Naive thymus-derived CD8-positive, alpha-beta T cell (primary cell): ENCODE measurements around the gene CD79A. TPM values are rescaled to one million over a fixed set of nuclear protein-coding genes. Genes with fewer than 3 reads are reported as not detected.

Experiments
- ATAC-seq, 2 donors: fragments of 150-1000 bp; cut with Tn5 transposase in 1 of 2; sonication (Bioruptor Pico), chemical (Tn5 transposase) in 1 of 2; 1 replicate in 1 of 2; 2 replicates in 1 of 2; pipeline ENCODE4 v1.10.0; 2021; ENCODE audit warnings: mild to moderate bottlenecking in 2 of 2, moderate library complexity in 2 of 2
- POLR2A ChIA-PET: fragments of 350-600 bp; sonication (Branson Sonifier 250); formaldehyde crosslinking; loops from one replicate; lab custom pipeline; 2021; ENCODE audit warnings: antibody characterized with exemption; lab: Charles Lee
- DNase-seq, 10 donors: peaks; one replicate each; pipeline versions ENCODE4 v3.0.0 to v3.0.0-alpha.2; 2020 to 2022
- H3K27ac Mint-ChIP-seq, 10 donors: one replicate each; pipeline ENCODE4 v1.8.0; 2020 to 2022; ENCODE audit warnings: mild to moderate bottlenecking in 10 of 10, mixed read lengths in 10 of 10, moderate library complexity in 4 of 10, inconsistent platforms in 1 of 10
- H3K27me3 Mint-ChIP-seq, 5 donors: one replicate each; pipeline ENCODE4 v1.8.0; 2021 to 2022; ENCODE audit warnings: mixed read lengths in 5 of 5
- H3K36me3 Mint-ChIP-seq, 3 donors: one replicate each; pipeline ENCODE4 v1.8.0; 2020 to 2022; ENCODE audit warnings: mixed read lengths in 3 of 3, mild to moderate bottlenecking in 2 of 3, inconsistent platforms in 1 of 3
- H3K4me1 Mint-ChIP-seq, 4 donors: one replicate each; pipeline ENCODE4 v1.8.0; 2021 to 2022; ENCODE audit warnings: mixed read lengths in 4 of 4
- H3K4me3 Mint-ChIP-seq, 10 donors: one replicate each; pipeline ENCODE4 v1.8.0; 2020 to 2022; ENCODE audit warnings: mild to moderate bottlenecking in 10 of 10, mixed read lengths in 10 of 10, moderate library complexity in 6 of 10, inconsistent platforms in 1 of 10
- H3K9me3 Mint-ChIP-seq, 9 donors: one replicate each; pipeline ENCODE4 v1.8.0; 2020 to 2022; ENCODE audit warnings: mixed read lengths in 9 of 9, mild to moderate bottlenecking in 3 of 9, inconsistent platforms in 1 of 9, moderate library complexity in 1 of 9
- polyA plus RNA-seq, 3 donors: library from polyadenylated mRNA; unstranded; fragments of 300-500 nt; fragmentation: Illumina TruSeq; gene quantifications; one replicate each; pipeline ENCODE4 v1.2.3, GENCODE V29; 2021
- total RNA-seq, 8 experiments: library from RNA in 2 of 8; stranded (reverse) in 2 of 8; gene quantifications; one replicate each; pipeline ENCODE4 v1.2.3 and lab custom pipeline; 2021 to 2026

CD79A gene
- total and polyA plus RNA-seq, 5 experiments from 2014 or later = 48.6 to 88.2 (median 54.9) TPM

GRCh38 chr19:41915021-41915775 lies 38.1 kb downstream of the CD79A start:
- POLR2A ChIA-PET = interaction anchor here (0.7 to 0.8 kb wide), 2 partner anchors 27 to 40 kb away, joined by 3 to 4 read pairs; no protein-coding TSS in a partner anchor

GRCh38 chr19:41915776-41916414 lies 38.8 kb downstream of the CD79A start:
- DNase-seq (peak in 3 of 10 donors; percentile 41 to 73 (median 44)), ATAC-seq (peak; percentile 25 to 51)
- Mint-ChIP-seq H3K27ac (no peak overlapping the region), H3K9me3 (no peaks in the 10 kb centered on the region), H3K4me3 (no peak overlapping the region), H3K27me3 (peaks cover 0 to 3% (median 0%) of the 10 kb centered on the region in 5 donors), H3K4me1 (peaks cover 22 to 39% (median 30%) of the 10 kb centered on the region in 4 donors), H3K36me3 (no peaks in the 10 kb centered on the region)
- POLR2A ChIA-PET = interaction anchor here (0.7 to 0.8 kb wide), 2 partner anchors 28 to 41 kb away, joined by 3 to 4 read pairs; no protein-coding TSS in a partner anchor

More at GRCh38 chr19:41915021-41915775, 38.1 kb downstream of the CD79A start:
- no peaks in the 10 kb centered on the region for H3K36me3 Mint-ChIP-seq
- H3K4me1 Mint-ChIP-seq = peaks cover 27 to 44% (median 35%) of the 10 kb centered on the region in 4 donors
- H3K9me3 Mint-ChIP-seq = no peaks in the 10 kb centered on the region
- ATAC-seq = no peak
- H3K27me3 Mint-ChIP-seq = peaks cover 0 to 3% (median 0%) of the 10 kb centered on the region in 5 donors
- H3K27ac Mint-ChIP-seq = no peak overlapping the region
- DNase-seq = peak in 1 of 10 donors; percentile 61
- H3K4me3 Mint-ChIP-seq = peak overlapping the region in 1 of 10 donors; percentile 20

DNA sequence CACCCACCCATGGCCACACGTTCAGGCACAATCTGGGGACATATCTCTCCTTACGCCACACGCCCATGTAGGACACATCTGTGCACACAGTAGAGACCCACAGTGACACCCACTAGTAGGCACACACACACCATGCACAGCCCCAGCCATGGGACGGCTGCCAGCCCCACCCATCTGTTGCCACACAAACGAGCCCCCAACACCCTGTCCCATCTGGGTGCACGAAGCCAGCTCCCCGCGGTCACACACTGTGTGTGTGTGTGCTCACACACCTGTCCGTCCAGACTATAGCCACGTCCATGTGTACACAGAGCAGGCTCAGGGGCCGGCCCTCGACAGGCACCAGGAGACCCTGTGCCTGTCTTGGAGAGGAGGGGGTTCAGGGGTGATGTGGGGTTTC lies 40.6 kb downstream of the CD79A start:
- POLR2A ChIA-PET = interaction anchor here (0.7 to 1.1 kb wide), 3 partner anchors 12 to 42 kb away, joined by 3 to 4 read pairs (median 3); no protein-coding TSS in a partner anchor
- DNase-seq (peak in 1 of 10 donors; percentile 64), ATAC-seq (no peak)
- Mint-ChIP-seq H3K9me3 (no peaks in the 10 kb centered on the region), H3K27me3 (peaks cover 0 to 12% (median 4%) of the 10 kb centered on the region in 5 donors), H3K4me3 (no peak overlapping the region), H3K27ac (no peak overlapping the region), H3K36me3 (no peaks in the 10 kb centered on the region), H3K4me1 (peaks cover 20 to 36% (median 26%) of the 10 kb centered on the region in 4 donors)

DNA sequence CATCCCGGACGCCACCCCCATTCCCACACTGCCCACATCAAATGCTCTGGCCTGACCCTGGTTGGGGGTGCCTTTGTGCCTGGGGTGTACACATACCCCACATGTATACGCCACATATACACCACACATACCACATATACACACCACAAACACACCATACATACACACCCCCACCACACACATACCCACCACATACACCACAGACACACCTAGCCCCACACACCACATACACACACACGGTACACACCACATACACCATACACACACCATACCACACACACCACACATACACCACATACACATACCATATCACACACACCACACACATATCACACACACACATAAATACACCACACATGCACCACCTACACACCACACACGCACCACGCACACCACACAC lies 41.0 kb downstream of the CD79A start:
- Mint-ChIP-seq H3K4me3 (no peak overlapping the region), H3K4me1 (peaks cover 21 to 33% (median 27%) of the 10 kb centered on the region in 4 donors), H3K36me3 (no peaks in the 10 kb centered on the region), H3K27me3 (peaks cover 0 to 14% (median 5%) of the 10 kb centered on the region in 5 donors), H3K9me3 (no peaks in the 10 kb centered on the region), H3K27ac (no peak overlapping the region)
- ATAC-seq (peak in 1 of 2 donors; percentile 4), DNase-seq (no peak)
- POLR2A ChIA-PET = interaction anchor here (1.1 kb wide), 1 partner anchor 12 kb away, joined by 3 read pairs; no protein-coding TSS in a partner anchor

- Mint-ChIP-seq H3K36me3 (peaks cover 0 to 2% (median 0%) of the 10 kb centered on the region in 3 donors), H3K27me3 (peaks cover 0 to 17% (median 6%) of the 10 kb centered on the region in 5 donors), H3K9me3 (no peaks in the 10 kb centered on the region), H3K4me3 (no peak overlapping the region), H3K27ac (no peak overlapping the region), H3K4me1 (peaks cover 21 to 32% (median 26%) of the 10 kb centered on the region in 4 donors)
- POLR2A ChIA-PET = interaction anchor here (0.7 to 1.4 kb wide), 6 partner anchors 9 to 59 kb away, joined by 4 to 8 read pairs (median 6); partner anchors contain the start of genes ERFL and RPS19
- ATAC-seq (no peak), DNase-seq (no peak)
Measured at GRCh38 chr19:41918653-41919244, 41.7 kb downstream of the CD79A start.

GRCh38 chr19:41919948-41920712 lies 43.1 kb downstream of the CD79A start:
- POLR2A ChIA-PET = interaction anchor here (0.7 to 1.4 kb wide), 6 partner anchors 8 to 61 kb away, joined by 3 to 8 read pairs (median 4); partner anchors contain the start of genes ERFL and RPS19
- no peaks in the 10 kb centered on the region for H3K9me3 Mint-ChIP-seq
- no peak for ATAC-seq
- peak in 1 of 10 donors; percentile 0 for DNase-seq
- no peak overlapping the region for H3K27ac Mint-ChIP-seq
- H3K27me3 Mint-ChIP-seq = peaks cover 0 to 14% (median 6%) of the 10 kb centered on the region in 5 donors
- H3K36me3 Mint-ChIP-seq = peaks cover 0 to 2% (median 0%) of the 10 kb centered on the region in 3 donors
- H3K4me1 Mint-ChIP-seq = peaks cover 18 to 23% (median 22%) of the 10 kb centered on the region in 4 donors
- no peak overlapping the region for H3K4me3 Mint-ChIP-seq

DNA sequence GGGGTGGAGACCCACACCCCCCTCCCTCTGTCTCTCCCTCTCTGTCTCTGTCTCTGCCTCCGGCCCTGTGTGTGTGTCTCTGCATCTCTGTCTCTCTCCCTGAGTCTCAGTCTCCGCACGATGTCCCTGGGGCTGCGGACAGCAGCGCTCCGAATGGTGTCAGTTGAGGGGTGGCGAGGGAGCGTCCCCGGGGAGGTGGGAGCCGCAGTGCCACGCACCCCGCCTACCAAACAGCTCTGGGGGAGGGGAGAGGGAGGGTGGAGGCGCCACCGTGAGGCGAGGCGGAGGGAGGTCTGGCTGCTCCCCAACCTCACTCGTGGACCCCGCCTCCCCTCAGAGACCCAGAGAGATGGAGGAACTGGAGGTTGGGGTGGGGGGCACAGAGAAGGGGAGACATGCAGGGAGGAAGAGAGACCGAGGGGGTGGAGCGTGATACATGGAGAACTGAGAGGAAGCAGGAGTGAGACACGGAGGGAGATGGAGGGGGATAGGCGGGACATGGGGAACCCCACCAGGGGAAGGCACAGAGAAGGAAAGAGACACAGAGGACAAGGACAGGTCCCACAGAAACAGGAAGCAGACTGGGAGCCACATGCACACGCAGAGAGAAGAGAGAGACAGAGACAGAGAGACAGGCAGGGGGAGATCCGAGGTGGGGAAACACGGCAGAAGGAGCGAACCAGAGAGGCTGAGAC lies 44.0 kb downstream of the CD79A start:
- Mint-ChIP-seq H3K27ac (peak overlapping the region in 5 of 10 donors; percentile 60 to 88 (median 72)), H3K4me3 (peak overlapping the region in 9 of 10 donors; percentile 39 to 78 (median 49)), H3K9me3 (no peaks in the 10 kb centered on the region), H3K36me3 (peaks cover 0 to 2% (median 0%) of the 10 kb centered on the region in 3 donors), H3K4me1 (peaks cover 18 to 23% (median 22%) of the 10 kb centered on the region in 4 donors), H3K27me3 (peaks cover 0 to 14% (median 6%) of the 10 kb centered on the region in 5 donors)
- DNase-seq (peak in 1 of 10 donors; percentile 23), ATAC-seq (peak; percentile 13 to 33)
- POLR2A ChIA-PET = interaction anchor here (1.2 to 2.1 kb wide), 7 partner anchors 9 to 61 kb away, joined by 3 to 7 read pairs (median 7); partner anchors contain the start of gene RPS19

DNA sequence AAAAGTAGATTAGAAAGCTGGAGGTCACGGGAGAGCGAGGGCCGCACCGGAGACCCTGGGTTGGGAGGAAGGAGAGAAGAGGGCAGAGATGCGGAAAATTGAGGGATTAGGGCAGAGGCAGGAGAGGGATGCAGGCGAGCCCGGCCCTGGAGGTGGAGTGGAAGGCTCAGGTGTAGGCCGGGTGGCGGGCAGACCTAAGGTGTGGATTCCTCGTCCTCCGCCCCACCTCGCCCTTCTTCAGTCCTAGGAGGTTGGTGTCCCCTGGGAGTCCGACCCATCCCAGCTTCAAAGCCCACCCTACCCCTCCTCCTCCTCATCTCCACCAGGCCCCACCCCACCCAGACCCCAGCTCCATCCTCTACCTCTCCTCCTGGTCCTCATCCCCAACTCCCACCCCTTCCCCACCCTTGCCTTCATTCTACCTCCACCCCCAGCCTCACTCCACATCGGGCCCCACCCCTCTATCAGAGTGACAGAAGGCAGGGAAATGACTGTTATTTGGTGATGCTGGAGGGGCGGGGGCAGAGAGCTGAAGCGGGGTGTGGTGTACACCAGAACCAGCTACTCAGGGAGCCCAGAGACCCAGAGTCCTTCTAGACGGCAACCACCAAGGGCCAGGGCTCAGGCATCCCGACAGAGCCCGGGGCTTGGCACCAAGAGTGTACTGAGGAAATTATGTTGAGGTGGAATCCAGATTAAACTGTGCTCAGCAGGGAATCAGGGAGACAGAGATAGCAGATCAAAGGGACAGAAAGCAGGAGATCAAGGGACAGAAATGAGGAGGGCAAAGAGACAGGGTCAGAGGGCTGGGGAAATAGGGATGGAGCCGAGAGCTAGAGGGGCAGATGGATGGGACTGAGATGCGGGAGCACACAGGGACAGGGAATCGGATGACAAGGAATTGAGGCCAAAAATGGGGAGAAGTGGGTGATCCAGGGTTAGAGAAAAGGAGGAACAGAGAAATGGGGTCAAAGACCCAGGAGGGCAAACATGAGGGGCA lies 44.8 kb downstream of the CD79A start:
- no peak for DNase-seq
- peak overlapping the region; percentile 17 to 78 (median 46) for H3K4me3 Mint-ChIP-seq
- peaks cover 18 to 23% (median 22%) of the 10 kb centered on the region in 4 donors for H3K4me1 Mint-ChIP-seq
- ATAC-seq = peak; percentile 12 to 36
- peak overlapping the region in 7 of 10 donors; percentile 54 to 88 (median 69) for H3K27ac Mint-ChIP-seq
- POLR2A ChIA-PET = interaction anchor here (0.6 to 2.1 kb wide), 11 partner anchors 8 to 62 kb away, joined by 3 to 7 read pairs (median 5); partner anchors contain the start of gene RPS19
- peaks cover 0 to 2% (median 0%) of the 10 kb centered on the region in 3 donors for H3K36me3 Mint-ChIP-seq
- no peaks in the 10 kb centered on the region for H3K9me3 Mint-ChIP-seq
- peaks cover 0 to 14% (median 6%) of the 10 kb centered on the region in 5 donors for H3K27me3 Mint-ChIP-seq

DNA sequence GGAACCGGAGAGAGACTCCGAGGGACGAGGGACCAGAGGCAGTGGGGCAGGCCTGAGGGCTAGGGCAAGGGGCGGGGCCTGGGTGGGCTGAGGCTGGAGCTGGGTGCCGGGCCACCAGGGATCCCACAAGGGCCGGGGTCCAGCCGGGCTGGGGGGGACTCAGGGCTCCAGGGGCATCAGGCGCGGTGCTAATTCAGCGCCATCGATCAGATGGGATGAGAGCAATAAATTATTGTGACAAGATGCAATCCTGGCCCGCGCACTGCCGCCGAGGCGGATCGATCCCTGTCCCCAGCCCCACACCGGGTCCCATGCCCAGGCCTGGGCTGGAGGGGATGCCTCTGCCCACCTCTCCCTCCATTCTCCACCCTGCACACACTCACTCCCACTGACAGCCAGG lies 45.5 kb downstream of the CD79A start:
- ATAC-seq (no peak), DNase-seq (no peak)
- H3K4me1 Mint-ChIP-seq = peaks cover 18 to 23% (median 22%) of the 10 kb centered on the region in 4 donors
- POLR2A ChIA-PET = interaction anchor here (0.6 to 2.1 kb wide), 11 partner anchors 7 to 63 kb away, joined by 3 to 7 read pairs (median 5); partner anchors contain the start of gene RPS19
- no peaks in the 10 kb centered on the region for H3K9me3 Mint-ChIP-seq
- H3K4me3 Mint-ChIP-seq = peak overlapping the region in 1 of 10 donors; percentile 70
- peak overlapping the region in 3 of 10 donors; percentile 54 to 88 (median 71) for H3K27ac Mint-ChIP-seq
- H3K36me3 Mint-ChIP-seq = peaks cover 0 to 2% (median 0%) of the 10 kb centered on the region in 3 donors
- peaks cover 0 to 14% (median 6%) of the 10 kb centered on the region in 5 donors for H3K27me3 Mint-ChIP-seq
